GM10248 (cell line): ENCODE measurements around the gene HOXC6.

Experiments used
- CTCF ChIA-PET: fragments of 300-600 bp; sonication (Branson Sonifier 250); formaldehyde crosslinking; extraction: SDS; loops from one replicate; lab custom pipeline; 2021; ENCODE audit warnings: antibody characterized with exemption; lab: Yijun Ruan, JAX
- POLR2A ChIA-PET: fragments of 350-650 bp; sonication (Branson Sonifier 250); formaldehyde crosslinking; extraction: SDS; loops from one replicate; lab custom pipeline; 2020; ENCODE audit warnings: antibody characterized with exemption; lab: Yijun Ruan, JAX
- DNase-seq: peaks from one replicate; pipeline ENCODE4 v3.0.0; 2012; ENCODE audit errors: extremely low spot score
- CTCF ChIP-seq: IDR thresholded peaks from 2 replicates; pipeline ENCODE4 v1.5.1; 2012; ENCODE audit warnings: mild to moderate bottlenecking, low read depth; ENCODE audit errors: extremely low read depth, missing control alignments, control extremely low read depth

Gene HOXC6

GRCh38 chr12:53990311-53991076 is 37.7 kb upstream of the HOXC6 start:
- no peak for DNase-seq

GRCh38 chr12:53991077-53991460 is 37.2 kb upstream of the HOXC6 start:
- POLR2A ChIA-PET, result no interaction called here
- CTCF ChIA-PET, result interaction anchor here (0.6 to 4.0 kb wide), 14 partner anchors 10 to 333 kb away, joined by 3 to 20 read pairs (median 5); partner anchors contain the start of genes COPZ1 and HOXC5
- no peak for DNase-seq
- TF ChIP-seq CTCF, result no peak

More at GRCh38 chr12:53990311-53991076, 37.7 kb upstream of the HOXC6 start:
- ChIA-PET CTCF (interaction anchor here (0.6 to 4.0 kb wide), 13 partner anchors 10 to 334 kb away, joined by 3 to 20 read pairs (median 5); partner anchors contain the start of genes COPZ1 and HOXC5), POLR2A (no interaction called here)
- TF ChIP-seq CTCF, result no peak

- POLR2A ChIA-PET, result no interaction called here
- CTCF ChIA-PET, result interaction anchor here (0.8 to 4.0 kb wide), 8 partner anchors 8 to 223 kb away, joined by 3 to 20 read pairs (median 14); partner anchors contain the start of gene HOXC5
- DNase-seq, result no peak
- TF ChIP-seq CTCF, result no peak
Observed at GRCh38 chr12:53992377-53992889, 35.8 kb upstream of the HOXC6 start.

GRCh38 chr12:53993162-53994008 is 34.9 kb upstream of the HOXC6 start:
- ChIA-PET POLR2A (no interaction called here), CTCF (interaction anchor here (1.2 to 4.0 kb wide), 5 partner anchors 9 to 214 kb away, joined by 3 to 20 read pairs (median 14); partner anchors contain the start of gene HOXC5)
- TF ChIP-seq CTCF, result no peak
- no peak for DNase-seq

- ChIA-PET CTCF (interaction anchor here (1.2 to 3.5 kb wide), 2 partner anchors 10 to 198 kb away, joined by 3 to 14 read pairs; no protein-coding TSS in a partner anchor), POLR2A (no interaction called here)
- no peak for DNase-seq
- no peak for TF ChIP-seq CTCF
Observed at GRCh38 chr12:53994009-53994263, 34.3 kb upstream of the HOXC6 start.
